Myocyte (in vitro differentiated cells): ENCODE measurements around the gene CHRNE. TPM values are rescaled to one million over a fixed set of nuclear protein-coding genes. Genes with fewer than 3 reads are reported as not detected.

Source experiments
- DNase-seq: peaks from one replicate; pipeline ENCODE4 v3.0.0-alpha.2; 2012; ENCODE audit warnings: low read depth
- polyA plus RNA-seq: library from polyadenylated mRNA; unstranded; fragments of >200 nt; gene quantifications from one replicate; pipeline ENCODE4 v1.2.1, GENCODE V29; 2012; ENCODE audit warnings: missing spikeins
- total RNA-seq: library from RNA; depleted of rRNA; stranded (reverse); fragments of >200 nt; gene quantifications from 2 replicates; pipeline ENCODE4 v1.2.3, GENCODE V29; 2014

The CHRNE gene
- not detected in 2 replicates for total RNA-seq
- polyA plus RNA-seq: 0.10 TPM

GRCh38 chr17:4903051-4903818 is at the start of gene CHRNE:
Gene CHRNE (minus strand): TSS chr17:4903098. CDS start chr17:4903063, 35 bp downstream.
- DNase-seq: peak; percentile 67

- DNase-seq: peak; percentile 85
These were observed 48.6 kb upstream of the CHRNE start for GRCh38 chr17:4951486-4951885.

GRCh38 chr17:4950746-4951204 is 47.9 kb upstream of the CHRNE start, which contains the start of gene ENO3:
Gene ENO3 (plus strand): TSS chr17:4951119. CDS start chr17:4951830, 711 bp downstream.
- DNase-seq: peak; percentile 65

DNA sequence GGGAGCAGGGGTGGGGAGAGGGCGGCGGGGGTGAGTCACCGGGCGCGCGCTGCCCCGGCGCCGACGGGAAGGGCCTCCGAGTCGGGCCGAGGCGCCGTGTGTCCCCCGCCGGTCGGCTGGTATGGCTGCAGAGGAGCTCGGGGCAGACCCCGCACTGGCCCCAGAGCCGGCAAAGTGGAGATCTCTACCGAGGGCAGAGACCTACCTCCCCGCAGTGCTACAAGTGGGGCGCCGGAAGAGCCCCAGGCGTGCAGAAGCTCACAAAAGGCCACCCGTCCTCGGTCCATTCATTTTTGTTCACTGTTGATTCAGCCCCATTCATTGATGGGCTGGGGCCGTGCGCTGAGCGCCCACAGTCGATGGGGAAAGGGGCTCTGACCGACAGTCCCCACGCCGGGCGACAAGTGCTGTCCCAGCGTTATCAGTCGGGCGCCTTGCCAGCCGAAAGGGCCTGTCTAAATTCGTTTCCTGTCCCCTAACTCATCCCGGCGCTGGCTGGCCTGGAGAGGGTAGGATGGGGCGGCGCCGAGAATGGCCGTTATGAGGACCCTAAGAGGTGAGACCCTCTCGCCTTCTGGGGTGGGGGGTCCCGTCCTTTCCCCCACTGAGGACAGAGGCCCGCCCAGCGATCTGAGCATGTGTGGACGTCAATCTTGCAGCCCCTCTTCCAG is 47.3 kb upstream of the CHRNE start:
- peak; percentile 44 for DNase-seq

DNA sequence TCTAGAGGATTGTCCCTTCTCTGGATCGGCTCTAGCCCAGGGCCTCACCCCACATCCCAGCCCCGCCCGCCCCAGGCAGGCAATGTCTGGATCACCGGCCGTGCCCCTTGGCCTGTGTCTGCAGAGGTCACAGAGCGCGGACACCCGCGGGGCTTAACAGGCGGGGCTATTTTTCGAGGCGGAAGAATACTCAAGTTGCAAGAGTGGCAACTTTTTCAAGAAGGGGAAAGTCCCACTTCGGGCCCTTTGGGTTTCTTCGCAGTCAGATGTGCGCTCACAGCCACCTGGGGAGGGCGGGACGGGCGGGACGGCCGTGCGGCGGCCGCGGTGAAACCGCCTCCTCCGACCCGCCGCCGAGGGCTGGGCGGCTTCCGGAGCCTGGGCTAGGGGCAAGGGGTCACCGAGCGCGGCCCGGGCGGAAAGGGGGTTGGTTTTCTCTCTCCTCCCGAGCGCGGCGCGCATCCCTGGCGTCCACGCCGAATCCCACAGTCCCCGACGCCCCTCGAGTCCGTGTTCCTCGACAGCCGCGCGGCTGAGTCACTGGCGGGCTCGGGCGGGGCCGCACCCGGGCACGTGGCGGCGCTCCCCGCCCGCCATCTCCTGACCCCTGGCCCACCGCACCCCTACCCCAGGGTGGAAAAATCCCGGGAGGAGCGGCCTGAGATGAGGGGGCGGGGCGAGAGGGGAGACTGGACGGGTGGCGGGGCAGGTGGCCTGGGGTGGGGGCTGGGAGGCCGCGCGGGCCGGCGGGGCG is 46.6 kb upstream of the CHRNE start:
- peak; percentile 92 for DNase-seq

GRCh38 chr17:4948931-4949320 is 46.0 kb upstream of the CHRNE start:
- DNase-seq: peak; percentile 88

- peak; percentile 89 for DNase-seq
These were observed 45.5 kb upstream of the CHRNE start, which contains the start of gene PFN1 for GRCh38 chr17:4948166-4948930. Gene PFN1 (minus strand): TSS chr17:4948530. CDS start chr17:4948394, 136 bp downstream.

DNA sequence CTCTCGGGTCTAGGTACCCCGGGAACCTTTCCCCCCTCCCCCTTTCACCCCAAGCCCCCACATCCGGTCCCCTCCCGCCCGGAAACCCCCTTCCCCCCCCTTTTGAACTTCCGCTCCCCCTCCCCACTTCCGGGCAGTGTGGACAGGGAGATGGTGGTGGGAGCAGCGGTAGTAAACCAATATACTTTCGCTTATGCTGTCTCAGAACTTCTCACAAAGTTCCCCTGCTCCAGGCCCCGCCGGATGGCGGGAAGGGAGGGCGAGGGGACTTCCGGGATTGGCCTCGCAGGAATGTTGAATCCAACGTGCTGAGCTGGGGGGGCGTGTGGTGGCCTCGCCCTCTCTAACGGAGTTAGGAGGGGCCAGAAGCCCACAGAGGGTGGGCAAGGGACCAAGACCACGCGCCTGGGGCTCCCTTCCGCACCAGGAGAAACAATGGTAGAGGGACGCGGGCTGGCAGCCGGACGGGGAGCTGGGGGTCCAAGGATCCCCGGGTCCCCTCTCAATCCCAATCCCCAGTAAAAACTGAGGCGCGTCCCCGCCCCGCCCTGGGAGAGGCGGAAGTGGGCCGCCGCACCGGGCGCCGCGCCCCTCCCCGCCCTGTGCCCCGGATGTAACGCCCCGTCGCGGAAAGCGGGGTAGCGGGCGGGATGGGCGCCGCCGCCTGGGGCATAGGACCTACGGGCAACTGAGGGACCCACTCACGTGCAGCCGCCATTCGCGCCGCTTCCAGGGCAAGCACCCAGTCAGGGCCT is 44.7 kb upstream of the CHRNE start:
- DNase-seq: peak; percentile 62

- peak; percentile 41 for DNase-seq
These were observed 44.1 kb upstream of the CHRNE start for GRCh38 chr17:4947010-4947410.

DNA sequence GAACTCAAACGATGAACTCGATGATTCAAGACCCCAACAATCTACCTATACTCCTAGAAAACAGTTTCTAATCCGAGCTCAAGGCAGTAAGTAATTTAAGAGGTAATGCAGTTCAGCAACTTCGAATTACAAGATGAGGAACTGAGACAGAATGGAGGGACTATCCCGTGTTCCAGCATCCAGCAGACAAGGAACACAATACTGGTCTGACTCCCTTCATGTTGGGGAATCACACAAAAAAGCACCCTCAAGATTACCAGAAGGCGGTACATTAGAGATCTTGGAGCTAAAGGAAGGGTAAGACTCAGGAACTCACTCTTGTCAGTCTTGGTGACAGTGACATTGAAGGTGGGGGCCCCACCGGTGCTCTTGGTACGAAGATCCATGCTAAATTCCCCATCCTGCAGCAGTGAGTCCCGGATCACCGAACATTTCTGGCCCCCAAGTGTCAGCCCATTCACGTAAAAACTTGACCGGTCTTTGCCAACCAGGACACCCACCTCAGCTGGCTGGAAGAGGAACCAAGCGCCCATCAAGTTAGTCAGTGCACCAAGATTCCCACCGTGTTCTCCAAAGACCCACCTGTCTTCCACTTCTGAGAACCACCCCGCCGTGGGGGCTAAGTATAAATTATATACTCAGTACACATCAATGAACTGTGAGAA is 43.5 kb upstream of the CHRNE start:
- DNase-seq: no peak

- peak; percentile 61 for DNase-seq
These were observed 43.0 kb upstream of the CHRNE start for GRCh38 chr17:4945944-4946280.

GRCh38 chr17:4945176-4945943 is 42.5 kb upstream of the CHRNE start:
- DNase-seq: peak; percentile 90

GRCh38 chr17:4944554-4945175 is 41.8 kb upstream of the CHRNE start:
- no peak for DNase-seq

- DNase-seq: no peak
These were observed 41.3 kb upstream of the CHRNE start for GRCh38 chr17:4944163-4944553.

DNA sequence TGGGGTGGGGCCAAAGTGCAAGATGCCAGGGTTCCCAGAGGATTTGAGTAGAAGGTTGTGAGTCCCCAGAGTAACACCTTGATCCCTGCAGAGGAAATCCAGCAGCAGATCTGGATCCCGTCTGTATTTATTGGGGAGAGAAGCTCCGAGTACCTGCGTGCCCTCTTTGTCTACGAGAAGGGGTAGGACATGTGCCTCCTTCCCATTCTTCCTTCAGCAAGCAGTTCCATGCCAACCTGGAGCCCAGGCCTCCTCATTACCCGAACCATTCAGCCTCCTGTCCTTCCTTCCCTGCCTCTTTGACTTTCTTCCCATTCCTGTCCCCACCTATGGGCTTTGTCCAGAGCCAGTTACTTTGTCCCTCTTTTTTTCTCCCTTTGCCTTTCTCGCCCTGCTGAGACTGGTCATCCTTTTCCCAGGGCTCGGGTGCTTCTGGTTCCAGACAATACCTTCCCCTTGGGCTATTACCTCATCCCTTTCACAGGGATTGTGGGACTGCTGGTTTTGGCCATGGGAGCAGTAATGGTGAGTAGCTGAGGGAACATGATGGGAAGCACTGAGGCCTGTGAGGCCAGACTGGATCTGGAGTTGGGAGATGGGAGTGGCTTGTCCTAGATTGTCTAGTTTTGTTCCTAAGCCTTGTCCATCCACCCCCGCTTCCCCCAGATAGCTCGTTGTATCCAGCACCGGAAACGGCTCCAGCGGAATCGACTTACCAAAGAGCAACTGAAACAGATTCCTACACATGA is 40.0 kb upstream of the CHRNE start:
- DNase-seq: no peak

- no peak for DNase-seq
These were observed 38.4 kb upstream of the CHRNE start for GRCh38 chr17:4941319-4941610.

- no peak for DNase-seq
These were observed 37.8 kb upstream of the CHRNE start for GRCh38 chr17:4940555-4941318.
